LNCaP clone FGC (cell line): ENCODE data around the gene TMEM185B.

Experiments used
- DNase-seq: peaks from one replicate; pipeline ENCODE4 v3.0.0-alpha.2; 2011; ENCODE audit warnings: low read depth
- H3K4me3 ChIP-seq: 2 replicates; pipeline ENCODE4 v1.5.1; 2011; ENCODE audit warnings: mild to moderate bottlenecking, low read depth, low read length, control low read depth
- CTCF ChIP-seq: IDR thresholded peaks from 2 replicates; pipeline ENCODE4 v1.5.1; 2012; ENCODE audit warnings: mild to moderate bottlenecking; ENCODE audit not compliant: control insufficient read depth, insufficient read depth; ENCODE audit errors: extremely low read depth

The TMEM185B gene

GRCh38 chr2:120223034-120223912 lies at the start of gene TMEM185B:
TSS of gene TMEM185B (minus strand) at chr2:120223400. CDS start at chr2:120222976, 424 bp downstream.
- TF ChIP-seq CTCF = no peak
- peak; percentile 44 for DNase-seq
- peak within 1 kb of the TSS; percentile 53 for H3K4me3 ChIP-seq

GRCh38 chr2:120271711-120272379 lies 48.6 kb upstream of the TMEM185B start:
- no peak for TF ChIP-seq CTCF
- no peak for DNase-seq
- H3K4me3 ChIP-seq = no peak overlapping the region

- DNase-seq = no peak
- H3K4me3 ChIP-seq = no peak overlapping the region
- no peak for TF ChIP-seq CTCF
Measured at GRCh38 chr2:120269816-120270215, 46.6 kb upstream of the TMEM185B start.

DNA sequence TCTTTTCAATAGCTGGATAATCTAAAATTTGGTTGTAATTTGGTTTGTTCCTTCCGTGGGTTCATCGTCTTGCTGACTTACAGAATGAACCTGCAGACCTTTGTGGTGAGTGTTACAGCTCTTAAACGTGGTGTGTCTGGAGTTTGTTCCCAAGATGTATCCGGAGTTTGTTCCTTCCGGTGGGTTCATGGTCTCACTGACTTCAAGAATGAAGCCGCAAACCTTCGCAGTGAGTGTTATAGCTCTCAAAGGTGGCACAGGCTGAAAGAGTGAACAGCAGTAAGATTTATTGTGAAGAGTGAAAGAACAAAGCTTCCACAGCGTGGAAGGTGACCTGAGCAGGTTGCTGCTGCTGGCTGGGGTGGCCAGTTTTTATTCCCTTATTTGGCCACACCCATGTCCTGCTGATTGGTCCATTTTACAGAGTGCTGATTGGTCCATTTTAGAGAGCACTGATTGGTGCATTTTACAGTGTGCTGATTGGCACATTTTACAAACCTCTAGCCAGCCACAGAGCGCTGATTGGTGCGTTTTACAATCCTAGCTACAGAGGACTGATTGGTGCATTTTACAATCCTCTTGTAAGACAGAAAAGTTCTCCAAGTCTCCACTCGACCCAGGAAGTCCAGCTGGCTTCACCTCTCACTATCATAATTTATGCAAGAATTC lies 46.0 kb upstream of the TMEM185B start:
- no peak for DNase-seq
- no peak overlapping the region for H3K4me3 ChIP-seq
- TF ChIP-seq CTCF = no peak

- TF ChIP-seq CTCF = no peak
- DNase-seq = no peak
- no peak overlapping the region for H3K4me3 ChIP-seq
Measured at GRCh38 chr2:120267348-120267747, 44.1 kb upstream of the TMEM185B start.

DNA sequence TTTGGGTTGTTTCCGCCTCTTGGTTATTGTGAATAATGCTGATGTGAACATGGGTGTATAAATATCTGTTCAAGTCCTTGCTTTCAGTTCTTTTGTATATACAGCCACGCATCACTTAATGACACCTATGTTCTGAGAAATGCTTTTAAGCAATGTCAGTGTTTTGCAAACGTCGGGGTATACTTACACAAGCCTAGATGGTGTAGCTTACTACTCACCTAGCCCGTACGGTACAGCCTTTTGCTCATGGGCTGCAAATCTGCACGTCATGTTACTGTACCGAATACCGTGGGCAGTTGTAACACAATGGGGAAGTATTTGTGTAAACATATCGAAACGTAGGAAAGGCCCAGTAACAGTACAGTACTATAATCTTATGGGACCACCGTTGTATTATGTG lies 41.8 kb upstream of the TMEM185B start:
- no peak overlapping the region for H3K4me3 ChIP-seq
- DNase-seq = no peak
- TF ChIP-seq CTCF = no peak
